HG02884 (cell line): ENCODE data around the gene GPI.

Experiments
- ATAC-seq: cut with Tn5 transposase; IDR thresholded peaks from one replicate; pipeline ENCODE4 v1.9.1; 2021; ENCODE audit warnings: mild to moderate bottlenecking, moderate library complexity; ENCODE audit not compliant: unreplicated experiment

GPI gene

GRCh38 chr19:34337739-34338138 is 27.3 kb upstream of the GPI start:
- no peak for ATAC-seq

- no peak for ATAC-seq
Observed at GRCh38 chr19:34341935-34342680, 22.9 kb upstream of the GPI start.

GRCh38 chr19:34343751-34344150 is 21.2 kb upstream of the GPI start:
- no peak for ATAC-seq

- no peak for ATAC-seq
Observed at GRCh38 chr19:34345947-34346351, 19.0 kb upstream of the GPI start.

- ATAC-seq, result no peak
Observed at GRCh38 chr19:34347561-34348165, 17.3 kb upstream of the GPI start.

GRCh38 chr19:34348899-34349487 is 16.0 kb upstream of the GPI start:
- no peak for ATAC-seq

- no peak for ATAC-seq
Observed at GRCh38 chr19:34350161-34350561, 14.8 kb upstream of the GPI start.

- no peak for ATAC-seq
Observed at GRCh38 chr19:34351382-34351826, 13.6 kb upstream of the GPI start.

GRCh38 chr19:34353546-34353945 is 11.4 kb upstream of the GPI start:
- ATAC-seq, result no peak

GRCh38 chr19:34355201-34355600 is 9.8 kb upstream of the GPI start:
- no peak for ATAC-seq

GRCh38 chr19:34356875-34357274 is 8.1 kb upstream of the GPI start:
- no peak for ATAC-seq

GRCh38 chr19:34357431-34357830 is 7.6 kb upstream of the GPI start:
- no peak for ATAC-seq

- ATAC-seq, result peak; percentile 84
Observed at GRCh38 chr19:34359140-34359953, 5.6 kb upstream of the GPI start.

- ATAC-seq, result no peak
Observed at GRCh38 chr19:34359954-34360315, 5.1 kb upstream of the GPI start.

GRCh38 chr19:34360354-34360909 is 4.6 kb upstream of the GPI start:
- no peak for ATAC-seq

- no peak for ATAC-seq
Observed at GRCh38 chr19:34362679-34363069, 2.3 kb upstream of the GPI start.

- no peak for ATAC-seq
Observed at GRCh38 chr19:34363094-34363493, 1.9 kb upstream of the GPI start.

- no peak for ATAC-seq
Observed at GRCh38 chr19:34363930-34364329, 1.1 kb upstream of the GPI start.

GRCh38 chr19:34364462-34364829 is 550 bp upstream of the GPI start:
- no peak for ATAC-seq

GRCh38 chr19:34365463-34366401 is 736 bp downstream of the GPI start:
- ATAC-seq, result no peak
